ENCODE results near the gene TREML2. TPM values are rescaled to one million over a fixed set of nuclear protein-coding genes. Genes with fewer than 3 reads are reported as not detected.
"Not testable (repeated sequence)": the region's sequence is repeated elsewhere in the genome, so short reads cannot be mapped to it uniquely, and the experiment has no call there.

Gene TREML2
- total and polyA plus RNA-seq, 4 donors, result 0.30 to 0.62 (median 0.38) TPM; not detected in 1

- H3K9me3 ChIP-seq (ENCODE audit: control insufficient read depth, low read length), result no peaks in the 10 kb centered on the region
- no peak overlapping the region for H3K4me3 ChIP-seq (ENCODE audit: low read length in 2 of 2)
- H3K36me3 ChIP-seq (ENCODE audit: control insufficient read depth in 1 of 2, insufficient read depth in 2 of 2, low read length in 1 of 2), result no peaks in the 10 kb centered on the region
- 65 to 77% methylated on average over 1 of the region's 1 CpG for WGBS, 2 donors
- H3K27me3 ChIP-seq (ENCODE audit: control insufficient read depth in 1 of 2, insufficient read depth in 2 of 2, low read length in 1 of 2), result no peaks in the 10 kb centered on the region
- no peak for DNase-seq
- H3K27ac ChIP-seq (ENCODE audit: low read depth in 1 of 2, low read length in 2 of 2), result no peak overlapping the region
- no peak for ATAC-seq (ENCODE audit: low FRiP score)
- H3K4me1 ChIP-seq (ENCODE audit: control insufficient read depth in 1 of 2, insufficient read depth in 2 of 2, low read length in 2 of 2), result no peaks in the 10 kb centered on the region
- intact Hi-C loops (cut with DNase I), result no loop called here
Observed at GRCh38 chr6:41199552-41200246, 1.2 kb downstream of the TREML2 start.

- H3K4me1 ChIP-seq (ENCODE audit: control insufficient read depth in 1 of 2, insufficient read depth in 2 of 2, low read length in 2 of 2), result no peaks in the 10 kb centered on the region
- intact Hi-C loops (cut with DNase I), result no loop called here
- H3K27ac ChIP-seq (ENCODE audit: low read depth in 1 of 2, low read length in 2 of 2), result no peak overlapping the region
- ATAC-seq (ENCODE audit: low FRiP score) (no peak), DNase-seq (no peak)
- 93 to 99% methylated on average over 3 of the region's 3 CpGs for WGBS, 2 donors
- H3K36me3 ChIP-seq (ENCODE audit: control insufficient read depth in 1 of 2, insufficient read depth in 2 of 2, low read length in 1 of 2), result no peaks in the 10 kb centered on the region
- no peak overlapping the region for H3K4me3 ChIP-seq (ENCODE audit: low read length in 2 of 2)
- H3K9me3 ChIP-seq (ENCODE audit: control insufficient read depth, low read length), result no peaks in the 10 kb centered on the region
- H3K27me3 ChIP-seq (ENCODE audit: control insufficient read depth in 1 of 2, insufficient read depth in 2 of 2, low read length in 1 of 2), result no peaks in the 10 kb centered on the region
Observed at GRCh38 chr6:41197234-41197633, 3.7 kb downstream of the TREML2 start.

- WGBS, 2 donors, result 90 to 93% methylated on average over 3 of the region's 3 CpGs
- Histone ChIP-seq H3K9me3 (ENCODE audit: control insufficient read depth, low read length) (peaks cover 5% of the 10 kb centered on the region), H3K36me3 (ENCODE audit: control insufficient read depth in 1 of 2, insufficient read depth in 2 of 2, low read length in 1 of 2) (no peaks in the 10 kb centered on the region), H3K27me3 (ENCODE audit: control insufficient read depth in 1 of 2, insufficient read depth in 2 of 2, low read length in 1 of 2) (no peaks in the 10 kb centered on the region), H3K4me3 (ENCODE audit: low read length in 2 of 2) (no peak overlapping the region), H3K4me1 (ENCODE audit: control insufficient read depth in 1 of 2, insufficient read depth in 2 of 2, low read length in 2 of 2) (no peaks in the 10 kb centered on the region), H3K27ac (ENCODE audit: low read depth in 1 of 2, low read length in 2 of 2) (no peak overlapping the region)
- ATAC-seq (ENCODE audit: low FRiP score), result no peak
- DNase-seq, result no peak
- intact Hi-C loops (cut with DNase I), result no loop called here
Observed at GRCh38 chr6:41194386-41194785, 6.6 kb downstream of the TREML2 start.

GRCh38 chr6:41193884-41194283 lies 7.1 kb downstream of the TREML2 start:
- Histone ChIP-seq H3K4me3 (ENCODE audit: low read length in 2 of 2) (no peak overlapping the region), H3K4me1 (ENCODE audit: control insufficient read depth in 1 of 2, insufficient read depth in 2 of 2, low read length in 2 of 2) (no peaks in the 10 kb centered on the region), H3K27me3 (ENCODE audit: control insufficient read depth in 1 of 2, insufficient read depth in 2 of 2, low read length in 1 of 2) (no peaks in the 10 kb centered on the region), H3K27ac (ENCODE audit: low read depth in 1 of 2, low read length in 2 of 2) (no peak overlapping the region), H3K36me3 (ENCODE audit: control insufficient read depth in 1 of 2, insufficient read depth in 2 of 2, low read length in 1 of 2) (no peaks in the 10 kb centered on the region), H3K9me3 (ENCODE audit: control insufficient read depth, low read length) (peaks cover 5% of the 10 kb centered on the region)
- no peak for ATAC-seq (ENCODE audit: low FRiP score)
- no peak for DNase-seq
- intact Hi-C loops (cut with DNase I), result no loop called here
- WGBS, 2 donors, result 53 to 55% methylated on average over 5 of the region's 5 CpGs

- Histone ChIP-seq H3K36me3 (ENCODE audit: control insufficient read depth in 1 of 2, insufficient read depth in 2 of 2, low read length in 1 of 2) (no peaks in the 10 kb centered on the region), H3K27ac (ENCODE audit: low read depth in 1 of 2, low read length in 2 of 2) (no peak overlapping the region), H3K27me3 (ENCODE audit: control insufficient read depth in 1 of 2, insufficient read depth in 2 of 2, low read length in 1 of 2) (no peaks in the 10 kb centered on the region), H3K9me3 (ENCODE audit: control insufficient read depth, low read length) (peaks cover 5% of the 10 kb centered on the region), H3K4me1 (ENCODE audit: control insufficient read depth in 1 of 2, insufficient read depth in 2 of 2, low read length in 2 of 2) (no peaks in the 10 kb centered on the region), H3K4me3 (ENCODE audit: low read length in 2 of 2) (no peak overlapping the region)
- ATAC-seq (ENCODE audit: low FRiP score) (no peak), DNase-seq (no peak)
- intact Hi-C loops (cut with DNase I), result no loop called here
- 71 to 76% methylated on average over 5 of the region's 5 CpGs for WGBS, 2 donors
Observed at GRCh38 chr6:41193171-41193734, 7.7 kb downstream of the TREML2 start.

GRCh38 chr6:41191569-41191968 lies 9.4 kb downstream of the TREML2 start:
- Histone ChIP-seq H3K4me1 (ENCODE audit: control insufficient read depth in 1 of 2, insufficient read depth in 2 of 2, low read length in 2 of 2) (no peaks in the 10 kb centered on the region), H3K36me3 (ENCODE audit: control insufficient read depth in 1 of 2, insufficient read depth in 2 of 2, low read length in 1 of 2) (no peaks in the 10 kb centered on the region), H3K4me3 (ENCODE audit: low read length in 2 of 2) (no peak overlapping the region), H3K27me3 (ENCODE audit: control insufficient read depth in 1 of 2, insufficient read depth in 2 of 2, low read length in 1 of 2) (no peaks in the 10 kb centered on the region), H3K27ac (ENCODE audit: low read depth in 1 of 2, low read length in 2 of 2) (no peak overlapping the region), H3K9me3 (ENCODE audit: control insufficient read depth, low read length) (peaks cover 5% of the 10 kb centered on the region)
- ATAC-seq (ENCODE audit: low FRiP score) (no peak), DNase-seq (peak in 1 of 2 donors; percentile 61)
- WGBS, 2 donors, result 15 to 25% methylated on average over 4 to 6 of the region's 6 CpGs
- intact Hi-C loops (cut with DNase I), result no loop called here

- 72 to 82% methylated on average over 3 of the region's 3 CpGs for WGBS, 2 donors
- ATAC-seq (ENCODE audit: low FRiP score) (no peak), DNase-seq (no peak)
- Histone ChIP-seq H3K36me3 (ENCODE audit: control insufficient read depth in 1 of 2, insufficient read depth in 2 of 2, low read length in 1 of 2) (no peaks in the 10 kb centered on the region), H3K4me3 (ENCODE audit: low read length in 2 of 2) (no peak overlapping the region), H3K27me3 (ENCODE audit: control insufficient read depth in 1 of 2, insufficient read depth in 2 of 2, low read length in 1 of 2) (no peaks in the 10 kb centered on the region), H3K4me1 (ENCODE audit: control insufficient read depth in 1 of 2, insufficient read depth in 2 of 2, low read length in 2 of 2) (no peaks in the 10 kb centered on the region), H3K27ac (ENCODE audit: low read depth in 1 of 2, low read length in 2 of 2) (no peak overlapping the region), H3K9me3 (ENCODE audit: control insufficient read depth, low read length) (peaks cover 5% of the 10 kb centered on the region)
- intact Hi-C loops (cut with DNase I), result no loop called here
Observed at GRCh38 chr6:41190791-41191190, 10.2 kb downstream of the TREML2 start.

- Histone ChIP-seq H3K4me3 (ENCODE audit: low read length in 2 of 2) (no peak overlapping the region), H3K4me1 (ENCODE audit: control insufficient read depth in 1 of 2, insufficient read depth in 2 of 2, low read length in 2 of 2) (no peaks in the 10 kb centered on the region), H3K27ac (ENCODE audit: low read depth in 1 of 2, low read length in 2 of 2) (no peak overlapping the region), H3K9me3 (ENCODE audit: control insufficient read depth, low read length) (peaks cover 5% of the 10 kb centered on the region), H3K36me3 (ENCODE audit: control insufficient read depth in 1 of 2, insufficient read depth in 2 of 2, low read length in 1 of 2) (no peaks in the 10 kb centered on the region), H3K27me3 (ENCODE audit: control insufficient read depth in 1 of 2, insufficient read depth in 2 of 2, low read length in 1 of 2) (no peaks in the 10 kb centered on the region)
- ATAC-seq (ENCODE audit: low FRiP score) (no peak), DNase-seq (no peak)
- intact Hi-C loops (cut with DNase I), result no loop called here
- WGBS, 2 donors, result 98% methylated on average over 2 of the region's 2 CpGs
Observed at GRCh38 chr6:41189967-41190366, 11.0 kb downstream of the TREML2 start.

GRCh38 chr6:41189046-41189445 lies 11.9 kb downstream of the TREML2 start:
- H3K27me3 ChIP-seq (ENCODE audit: control insufficient read depth in 1 of 2, insufficient read depth in 2 of 2, low read length in 1 of 2); ATAC-seq (ENCODE audit: low FRiP score); H3K36me3 ChIP-seq (ENCODE audit: control insufficient read depth in 1 of 2, insufficient read depth in 2 of 2, low read length in 1 of 2); intact Hi-C loops (cut with DNase I); H3K4me3 ChIP-seq (ENCODE audit: low read length in 2 of 2); H3K4me1 ChIP-seq (ENCODE audit: control insufficient read depth in 1 of 2, insufficient read depth in 2 of 2, low read length in 2 of 2); DNase-seq; H3K27ac ChIP-seq (ENCODE audit: low read depth in 1 of 2, low read length in 2 of 2); H3K9me3 ChIP-seq (ENCODE audit: control insufficient read depth, low read length): not testable (repeated sequence)
